Neural progenitor cell (in vitro differentiated cells): ENCODE data around the gene ADCK1. TPM values are rescaled to one million over a fixed set of nuclear protein-coding genes. Genes with fewer than 3 reads are reported as not detected.

Source experiments
- DNase-seq: peaks from one replicate; pipeline ENCODE4 v3.0.0-alpha.2; 2016; ENCODE audit warnings: low spot score
- H2AFZ ChIP-seq: fragments of 200-600 bp; sonication (generic); replicated peaks from 2 replicates; pipeline ENCODE4 v1.6.1; 2016; ENCODE audit warnings: antibody characterized with exemption
- H3F3A ChIP-seq: fragments of 200-600 bp; sonication (generic); 2 replicates; pipeline ENCODE4 v1.6.1; 2016; ENCODE audit warnings: antibody characterized with exemption, low read depth
- H3K27ac ChIP-seq: fragments of 200-600 bp; sonication (generic); 2 replicates; pipeline ENCODE4 v1.5.1; 2016; ENCODE audit warnings: mild to moderate bottlenecking
- H3K27me3 ChIP-seq: fragments of 200-600 bp; sonication (generic); 2 replicates; pipeline ENCODE4 v1.6.1; 2016; ENCODE audit warnings: mild to moderate bottlenecking, moderate library complexity
- H3K36me3 ChIP-seq: fragments of 200-600 bp; sonication (generic); 2 replicates; pipeline ENCODE4 v1.5.1; 2016
- H3K4me1 ChIP-seq: fragments of 200-600 bp; sonication (generic); 2 replicates; pipeline ENCODE4 v1.6.1; 2016; ENCODE audit warnings: mixed run types
- H3K4me2 ChIP-seq: fragments of 200-600 bp; sonication (generic); 2 replicates; pipeline ENCODE4 v1.6.1; 2016
- H3K4me3 ChIP-seq: fragments of 200-600 bp; sonication (generic); 2 replicates; pipeline ENCODE4 v1.5.1; 2016
- H3K79me2 ChIP-seq: fragments of 200-600 bp; sonication (generic); 2 replicates; pipeline ENCODE4 v1.6.1; 2016; ENCODE audit warnings: low read depth
- H3K9ac ChIP-seq: fragments of 200-600 bp; sonication (generic); 2 replicates; pipeline ENCODE4 v1.6.1; 2016
- H3K9me3 ChIP-seq: fragments of 200-600 bp; sonication (generic); 2 replicates; pipeline ENCODE4 v1.5.1; 2016; ENCODE audit warnings: low read depth
- H4K20me1 ChIP-seq: fragments of 200-600 bp; sonication (generic); 2 replicates; pipeline ENCODE4 v1.6.1; 2016; ENCODE audit warnings: low read depth
- H3K27ac Mint-ChIP-seq: 3 replicates; pipeline ENCODE4 v1.8.0; 2021; ENCODE audit warnings: mixed read lengths
- H3K27me3 Mint-ChIP-seq: 2 replicates; pipeline ENCODE4 v1.8.0; 2022; ENCODE audit warnings: low read depth, mild to moderate bottlenecking, inconsistent platforms, moderate library complexity, mixed read lengths; ENCODE audit not compliant: insufficient read depth
- H3K36me3 Mint-ChIP-seq: 3 replicates; pipeline ENCODE4 v1.8.0; 2021; ENCODE audit warnings: mixed read lengths
- H3K4me1 Mint-ChIP-seq: 3 replicates; pipeline ENCODE4 v1.8.0; 2021; ENCODE audit warnings: mixed read lengths
- H3K4me3 Mint-ChIP-seq: 3 replicates; pipeline ENCODE4 v1.8.0; 2021; ENCODE audit warnings: mild to moderate bottlenecking, moderate library complexity, mixed read lengths
- H3K9me3 Mint-ChIP-seq: 3 replicates; pipeline ENCODE4 v1.8.0; 2020; ENCODE audit warnings: mixed read lengths
- CTCF ChIP-seq: fragments of 200-600 bp; sonication (generic); IDR thresholded peaks from 2 replicates; pipeline ENCODE4 v1.5.1; 2017; ENCODE audit warnings: antibody characterized with exemption, mild to moderate bottlenecking
- EZH2 ChIP-seq: fragments of 200-600 bp; sonication (generic); IDR thresholded peaks from 2 replicates; pipeline ENCODE4 v1.6.1; 2017; ENCODE audit warnings: antibody characterized with exemption, mild to moderate bottlenecking, moderate library complexity
- EZH2phosphoT487 ChIP-seq: fragments of 200-600 bp; sonication (generic); IDR thresholded peaks from 2 replicates; pipeline ENCODE4 v1.6.1; 2017; ENCODE audit warnings: antibody characterized with exemption
- total RNA-seq: library from RNA; depleted of rRNA; stranded (reverse); fragments of >200 nt; gene quantifications from 2 replicates; pipeline ENCODE4 v1.2.3, GENCODE V29; 2015; ENCODE audit warnings: low replicate concordance

ADCK1 gene
- total RNA-seq, 1 donor from 2014 or later, result 1.6 TPM

GRCh38 chr14:77805706-77806105 is 5.8 kb downstream of the ADCK1 start:
- no peaks in the 10 kb centered on the region for H3K9me3 Mint-ChIP-seq
- Histone ChIP-seq H3K27ac (no peak overlapping the region), H3K36me3 (no peaks in the 10 kb centered on the region), H3K4me1 (no peaks in the 10 kb centered on the region), H3F3A (no peaks in the 10 kb centered on the region), H3K9me3 (no peaks in the 10 kb centered on the region), H4K20me1 (no peaks in the 10 kb centered on the region), H3K27me3 (no peaks in the 10 kb centered on the region), H3K9ac (no peak overlapping the region), H3K4me2 (no peak overlapping the region), H2AFZ (no peak overlapping the region), H3K4me3 (no peak overlapping the region), H3K79me2 (no peaks in the 10 kb centered on the region)
- H3K36me3 Mint-ChIP-seq, result no peaks in the 10 kb centered on the region
- no peak overlapping the region for H3K4me3 Mint-ChIP-seq
- TF ChIP-seq EZH2phosphoT487 (no peak), CTCF (no peak), EZH2 (no peak)
- DNase-seq, result no peak
- H3K27me3 Mint-ChIP-seq, result peaks cover 3% of the 10 kb centered on the region
- peaks cover 5% of the 10 kb centered on the region for H3K4me1 Mint-ChIP-seq
- no peak overlapping the region for H3K27ac Mint-ChIP-seq

- no peak overlapping the region for H3K4me3 ChIP-seq
- H3K4me1 ChIP-seq, result no peaks in the 10 kb centered on the region
- Mint-ChIP-seq H3K4me1 (peaks cover 4% of the 10 kb centered on the region), H3K9me3 (no peaks in the 10 kb centered on the region), H3K4me3 (no peak overlapping the region), H3K36me3 (no peaks in the 10 kb centered on the region), H3K27ac (peak overlapping the region; percentile 1), H3K27me3 (peaks cover 3% of the 10 kb centered on the region)
- H3K9me3 ChIP-seq, result no peaks in the 10 kb centered on the region
- no peaks in the 10 kb centered on the region for H3K27me3 ChIP-seq
- H3F3A ChIP-seq, result no peaks in the 10 kb centered on the region
- no peak overlapping the region for H3K9ac ChIP-seq
- no peaks in the 10 kb centered on the region for H3K36me3 ChIP-seq
- H3K27ac ChIP-seq, result no peak overlapping the region
- DNase-seq, result no peak
- H2AFZ ChIP-seq, result no peak overlapping the region
- H3K4me2 ChIP-seq, result no peak overlapping the region
- TF ChIP-seq EZH2phosphoT487 (no peak), EZH2 (no peak), CTCF (no peak)
- no peaks in the 10 kb centered on the region for H4K20me1 ChIP-seq
- no peaks in the 10 kb centered on the region for H3K79me2 ChIP-seq
Measured at GRCh38 chr14:77808250-77808649, 8.3 kb downstream of the ADCK1 start.

GRCh38 chr14:77809011-77809410 is 9.1 kb downstream of the ADCK1 start:
- no peak overlapping the region for H3K4me3 Mint-ChIP-seq

More at GRCh38 chr14:77809011-77809410, 9.1 kb downstream of the ADCK1 start:
- Histone ChIP-seq H3K9me3 (no peaks in the 10 kb centered on the region), H3K36me3 (no peaks in the 10 kb centered on the region), H3K79me2 (no peaks in the 10 kb centered on the region), H2AFZ (no peak overlapping the region), H4K20me1 (no peaks in the 10 kb centered on the region), H3K4me3 (no peak overlapping the region), H3K4me1 (no peaks in the 10 kb centered on the region), H3K27ac (no peak overlapping the region), H3K9ac (no peak overlapping the region), H3K27me3 (no peaks in the 10 kb centered on the region), H3F3A (no peaks in the 10 kb centered on the region), H3K4me2 (no peak overlapping the region)
- Mint-ChIP-seq H3K9me3 (no peaks in the 10 kb centered on the region), H3K27me3 (peaks cover 3% of the 10 kb centered on the region), H3K36me3 (no peaks in the 10 kb centered on the region), H3K4me1 (peaks cover 2% of the 10 kb centered on the region), H3K27ac (no peak overlapping the region)
- TF ChIP-seq CTCF, result no peak
- TF ChIP-seq EZH2, result no peak
- no peak for TF ChIP-seq EZH2phosphoT487
- DNase-seq, result no peak
